ENCODE data around the gene APBA1. TPM values are rescaled to one million over a fixed set of nuclear protein-coding genes. Genes with fewer than 3 reads are reported as not detected.
A peak's percentile ranks its signal among the peaks of the same experiment; 100 is the strongest.

The APBA1 gene
- total RNA-seq, 4 donors from 2014 or later, result 3.3 to 9.7 (median 5.2) TPM

GRCh38 chr9:69385581-69386033, 286.6 kb downstream of the APBA1 start:
- Histone ChIP-seq H3K27ac (replicated peaks in 1 of 4) (no peak overlapping the region), H3K36me3 (peaks cover 0 to 48% (median 30%) of the 10 kb centered on the region in 4 donors), H3K9me3 (no peaks in the 10 kb centered on the region), H3K4me3 (no peak overlapping the region), H3K4me1 (peaks cover 12 to 20% (median 15%) of the 10 kb centered on the region in 4 donors), H3K27me3 (no peaks in the 10 kb centered on the region)
- intact Hi-C loops (cut with DNase I), result loop anchor here (10.0 kb wide), 1 partner anchor 161 kb away; no protein-coding TSS in a partner anchor
- DNase-seq (ENCODE audit: extremely low spot score), result peak; percentile 75
- 64% methylated on average over 6 of the region's 6 CpGs for WGBS
- TF ChIP-seq POLR2A (IDR thresholded peaks at IDR 0.05; ENCODE audit: low read depth) (no peak), POLR2AphosphoS5 (IDR thresholded peaks at IDR 0.05) (no peak), EP300 (IDR thresholded peaks at IDR 0.05) (no peak), CTCF (IDR thresholded peaks at IDR 0.05) (no peak)

- Histone ChIP-seq H3K4me1 (peaks cover 35 to 47% (median 37%) of the 10 kb centered on the region in 4 donors), H3K27ac (replicated peaks in 1 of 4) (no peak overlapping the region), H3K36me3 (peaks cover 0 to 29% (median 20%) of the 10 kb centered on the region in 4 donors), H3K4me3 (no peak overlapping the region), H3K27me3 (no peaks in the 10 kb centered on the region), H3K9me3 (no peaks in the 10 kb centered on the region)
- intact Hi-C loops (cut with DNase I), result loop anchor here (10.0 kb wide), 1 partner anchor 157 kb away; no protein-coding TSS in a partner anchor
- no peak for DNase-seq (ENCODE audit: extremely low spot score)
- TF ChIP-seq CTCF (IDR thresholded peaks at IDR 0.05) (no peak), EP300 (IDR thresholded peaks at IDR 0.05) (no peak), POLR2A (IDR thresholded peaks at IDR 0.05; ENCODE audit: low read depth) (no peak), POLR2AphosphoS5 (IDR thresholded peaks at IDR 0.05) (no peak)
- WGBS, result 40% methylated on average over 4 of the region's 4 CpGs
These were observed 290.0 kb downstream of the APBA1 start for GRCh38 chr9:69382135-69382534.

DNA sequence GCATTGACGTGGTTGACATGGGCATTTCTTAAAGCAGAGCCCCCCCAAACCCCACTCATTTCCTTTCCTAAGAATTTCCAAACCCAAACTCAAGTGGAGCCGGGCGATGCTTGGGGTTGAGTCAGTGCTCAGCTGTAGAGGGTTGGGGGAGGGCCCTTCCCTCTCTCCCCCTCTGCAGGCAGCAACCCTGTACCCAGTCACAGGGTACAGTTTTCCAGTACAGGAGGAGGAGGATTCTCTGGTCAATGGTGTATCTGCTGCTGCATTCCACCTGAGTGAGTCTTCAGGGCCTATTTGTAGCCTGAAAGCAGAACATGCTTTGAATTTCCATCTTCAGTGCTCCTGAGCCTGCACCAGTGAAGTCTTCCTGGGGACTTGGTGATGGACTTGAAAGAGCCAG, 291.4 kb downstream of the APBA1 start:
- Histone ChIP-seq H3K36me3 (peaks cover 0 to 19% (median 14%) of the 10 kb centered on the region in 4 donors), H3K4me3 (no peak overlapping the region), H3K4me1 (peaks cover 47 to 59% (median 49%) of the 10 kb centered on the region in 4 donors), H3K27ac (replicated peaks in 1 of 4) (peak overlapping the region; percentile 44 to 58 (median 56)), H3K9me3 (no peaks in the 10 kb centered on the region), H3K27me3 (no peaks in the 10 kb centered on the region)
- DNase-seq (ENCODE audit: extremely low spot score), result peak; percentile 77
- intact Hi-C loops (cut with DNase I), result loop anchor here (10.0 kb wide), 1 partner anchor 156 kb away; no protein-coding TSS in a partner anchor
- WGBS, result 77% methylated on average over 3 of the region's 3 CpGs
- no peak for TF ChIP-seq CTCF (IDR thresholded peaks at IDR 0.05)

DNA sequence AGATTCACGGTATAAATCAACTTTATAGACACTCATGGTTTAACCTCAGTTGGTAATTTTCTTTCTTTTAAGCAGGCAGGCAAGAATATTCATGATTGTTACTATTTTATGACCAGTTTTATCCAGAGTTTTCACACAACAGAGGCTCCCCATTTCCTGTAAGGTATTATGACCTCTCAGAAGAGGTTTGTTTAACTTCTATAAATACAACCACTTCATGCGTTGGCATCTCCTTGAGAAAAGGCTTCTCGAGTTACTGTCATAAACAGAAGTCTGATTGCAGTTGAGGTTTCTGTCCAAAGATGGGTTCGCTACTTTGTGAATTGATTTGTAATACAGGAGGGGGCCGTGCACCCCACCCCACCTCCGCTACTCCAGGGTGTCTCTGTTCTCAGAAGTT, 291.9 kb downstream of the APBA1 start:
- intact Hi-C loops (cut with DNase I), result loop anchor here (10.0 kb wide), 1 partner anchor 156 kb away; no protein-coding TSS in a partner anchor
- 70% methylated on average over 6 of the region's 6 CpGs for whole genome bisulfite sequencing
- DNase-seq (ENCODE audit: extremely low spot score), result peak; percentile 50
- Histone ChIP-seq H3K27ac (replicated peaks in 1 of 4) (peak overlapping the region; percentile 44 to 58 (median 56)), H3K4me1 (peaks cover 48 to 62% (median 49%) of the 10 kb centered on the region in 4 donors), H3K36me3 (peaks cover 0 to 14% (median 12%) of the 10 kb centered on the region in 4 donors), H3K27me3 (no peaks in the 10 kb centered on the region), H3K4me3 (no peak overlapping the region), H3K9me3 (no peaks in the 10 kb centered on the region)
- TF ChIP-seq POLR2A (IDR thresholded peaks at IDR 0.05; ENCODE audit: low read depth) (no peak), EP300 (IDR thresholded peaks at IDR 0.05) (no peak), POLR2AphosphoS5 (IDR thresholded peaks at IDR 0.05) (no peak)

DNA sequence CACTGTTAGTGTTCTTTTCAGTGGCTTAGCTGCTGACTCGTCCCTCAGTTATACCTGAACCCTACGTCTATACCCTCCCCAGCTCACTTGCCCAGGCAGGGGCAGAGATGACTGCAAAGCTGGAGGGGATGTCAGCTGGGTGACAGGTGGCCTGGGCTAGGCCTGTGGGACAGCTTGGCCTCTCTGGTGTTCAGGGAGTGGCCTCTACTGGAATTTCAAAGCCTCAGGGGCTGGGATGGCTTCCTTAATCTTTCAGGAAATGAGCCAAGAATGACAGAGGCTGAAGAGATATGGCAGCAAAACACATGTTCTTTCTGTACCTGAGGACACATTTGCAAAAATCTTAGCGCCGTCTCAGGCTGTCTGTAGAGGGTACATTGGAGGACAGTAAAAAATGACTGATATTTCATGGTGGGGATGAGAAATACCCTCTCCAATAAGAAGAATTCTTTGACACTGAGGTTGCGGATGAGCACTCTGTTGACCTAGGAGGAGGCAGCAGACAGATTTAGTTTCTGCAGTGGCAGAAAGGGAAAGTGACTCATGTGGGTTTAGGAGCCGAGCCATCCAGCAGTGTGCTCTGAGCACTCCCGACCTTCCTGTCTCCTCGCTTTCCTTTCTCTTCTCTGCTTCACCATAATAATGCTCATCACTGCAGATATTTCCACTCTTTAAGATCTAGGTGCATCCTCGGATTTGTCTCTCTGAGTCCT, 292.7 kb downstream of the APBA1 start:
- Histone ChIP-seq H3K9me3 (no peaks in the 10 kb centered on the region), H3K27ac (replicated peaks in 1 of 4) (peak overlapping the region; percentile 44 to 58 (median 56)), H3K4me1 (peaks cover 48 to 69% (median 49%) of the 10 kb centered on the region in 4 donors), H3K27me3 (no peaks in the 10 kb centered on the region), H3K36me3 (peaks cover 0 to 11% (median 9%) of the 10 kb centered on the region in 4 donors), H3K4me3 (no peak overlapping the region)
- peak; percentile 75 for DNase-seq (ENCODE audit: extremely low spot score)
- intact Hi-C loops (cut with DNase I), result no loop called here
- 72% methylated on average over 9 of the region's 9 CpGs for WGBS
- no peak for TF ChIP-seq CTCF (IDR thresholded peaks at IDR 0.05)
- peak in 1 of 2 donors; percentile 17 for TF ChIP-seq POLR2AphosphoS5 (IDR thresholded peaks at IDR 0.05)
- TF ChIP-seq POLR2A (IDR thresholded peaks at IDR 0.05; ENCODE audit: low read depth), result no peak

All from esophagus muscularis mucosa (tissue), 4 donors.